CD4-positive, alpha-beta T cell (primary cell): ENCODE measurements around the gene SLC39A9. TPM values are rescaled to one million over a fixed set of nuclear protein-coding genes. Genes with fewer than 3 reads are reported as not detected.

Experiments used
- ATAC-seq: fragments of 200-7000 bp; cut with Tn5 transposase; one replicate; pipeline ENCODE4 v1.10.0; 2022; ENCODE audit warnings: mild to moderate bottlenecking; ENCODE audit not compliant: poor library complexity
- CTCF ChIA-PET: fragments of 350-600 bp; sonication (Branson Sonifier 250); formaldehyde crosslinking; loops from one replicate; lab custom pipeline; 2021; ENCODE audit warnings: antibody characterized with exemption, inconsistent platforms; lab: Charles Lee
- POLR2A ChIA-PET: fragments of 350-600 bp; sonication (Branson Sonifier 250); formaldehyde crosslinking; loops from one replicate; lab custom pipeline; 2021; ENCODE audit warnings: antibody characterized with exemption, inconsistent platforms; lab: Charles Lee
- DNase-seq, 14 experiments: peaks; one replicate each; pipeline ENCODE4 v3.0.0-alpha.2; 2013 to 2020; ENCODE audit warnings: mixed read lengths in 2 of 14
- H3K27ac ChIP-seq, 2 donors: one replicate each; pipeline versions ENCODE4 v1.5.1 to v1.7.0; 2013; ENCODE audit warnings: low read length in 2 of 2, low read depth in 1 of 2, mild to moderate bottlenecking in 1 of 2
- H3K27me3 ChIP-seq, 2 experiments: 1 replicate in 1 of 2; 2 replicates in 1 of 2; pipeline versions ENCODE4 v1.6.1 to v1.7.0; 2013; ENCODE audit warnings: low read length in 2 of 2, control low read depth in 1 of 2, mild to moderate bottlenecking in 1 of 2, moderate library complexity in 1 of 2; ENCODE audit not compliant: insufficient read depth in 2 of 2, control insufficient read depth in 1 of 2
- H3K36me3 ChIP-seq: one replicate; pipeline ENCODE4 v1.6.1; 2013; ENCODE audit warnings: low read length, control low read depth; ENCODE audit not compliant: insufficient read depth
- H3K4me1 ChIP-seq: one replicate; pipeline ENCODE4 v1.6.1; 2013; ENCODE audit warnings: low read length, control low read depth; ENCODE audit not compliant: insufficient read depth
- H3K4me3 ChIP-seq: one replicate; pipeline ENCODE4 v1.5.1; 2013; ENCODE audit warnings: mild to moderate bottlenecking, low read length, moderate library complexity
- H3K9me3 ChIP-seq, 2 experiments: 1 replicate in 1 of 2; 2 replicates in 1 of 2; pipeline versions ENCODE4 v1.6.1 to v1.7.0; 2013; ENCODE audit warnings: low read length in 2 of 2, mild to moderate bottlenecking in 2 of 2, control low read depth in 1 of 2, moderate library complexity in 1 of 2; ENCODE audit not compliant: control insufficient read depth in 1 of 2, insufficient read depth in 1 of 2
- H3K27ac Mint-ChIP-seq: one replicate; pipeline ENCODE4 v1.8.0; 2020; ENCODE audit warnings: mixed read lengths
- H3K27me3 Mint-ChIP-seq: one replicate; pipeline ENCODE4 v1.8.0; 2021; ENCODE audit warnings: mixed read lengths
- H3K36me3 Mint-ChIP-seq: one replicate; pipeline ENCODE4 v1.8.0; 2021; ENCODE audit warnings: low read depth, mixed read lengths
- H3K4me1 Mint-ChIP-seq: one replicate; pipeline ENCODE4 v1.8.0; 2021; ENCODE audit warnings: low read depth, mixed read lengths
- H3K4me3 Mint-ChIP-seq: one replicate; pipeline ENCODE4 v1.8.0; 2020; ENCODE audit warnings: mild to moderate bottlenecking, mixed read lengths
- H3K9me3 Mint-ChIP-seq: one replicate; pipeline ENCODE4 v1.8.0; 2020; ENCODE audit warnings: mixed read lengths
- intact Hi-C, 2 experiments: fragments of 100-400 bp; cut with DNase I in 1 of 2; cut with micrococcal nuclease in 1 of 2; formaldehyde crosslinking; loops; one replicate each; pipeline versions ENCODE4 v1.15.1 to v1.9.0; 2023 to 2025; cut with DNase I, micrococcal nuclease
- total RNA-seq, 174 experiments: library from RNA in 2 of 174; stranded (reverse) in 2 of 174; gene quantifications; one replicate each; pipeline ENCODE4 v1.2.3 and lab custom pipeline; 2021 to 2026
- TF ChIP-seq, protein P1 (sequence below): fragments of 200-600 bp; IDR thresholded peaks from one replicate; pipeline ENCODE4 v1.8.0; 2022; ENCODE audit warnings: antibody characterized with exemption, mild to moderate bottlenecking

SLC39A9 gene
- total RNA-seq, 2 experiments from 2014 or later = 19.5 to 20.5 TPM

DNA sequence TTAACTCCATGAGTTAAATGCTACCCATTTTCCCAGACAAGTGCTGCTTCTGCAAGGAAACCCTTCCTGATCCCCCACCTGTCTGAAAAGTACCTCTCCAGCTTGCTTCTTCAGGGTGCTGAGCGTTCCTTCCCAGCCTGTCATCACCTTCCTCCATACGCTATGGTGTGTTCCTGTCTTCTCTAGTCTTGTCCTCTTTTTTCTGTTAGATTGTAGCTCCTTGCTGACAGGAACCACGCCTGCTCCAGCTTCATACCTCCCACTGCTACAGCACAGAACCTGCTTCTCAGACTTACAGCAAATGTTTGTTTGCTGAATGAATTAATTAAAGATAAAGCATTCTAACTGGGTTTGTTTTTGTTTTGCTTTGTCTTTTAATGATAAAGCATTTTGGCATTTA, 39.5 kb upstream of the SLC39A9 start:
- Mint-ChIP-seq H3K9me3 (no peaks in the 10 kb centered on the region), H3K27me3 (no peaks in the 10 kb centered on the region), H3K4me1 (peaks cover 9% of the 10 kb centered on the region), H3K27ac (no peak overlapping the region), H3K4me3 (no peak overlapping the region), H3K36me3 (no peaks in the 10 kb centered on the region)
- no peak overlapping the region for H3K4me3 ChIP-seq
- ATAC-seq (no peak), DNase-seq (no peak)
- POLR2A ChIA-PET = no interaction called here
- TF ChIP-seq, protein P1, sequence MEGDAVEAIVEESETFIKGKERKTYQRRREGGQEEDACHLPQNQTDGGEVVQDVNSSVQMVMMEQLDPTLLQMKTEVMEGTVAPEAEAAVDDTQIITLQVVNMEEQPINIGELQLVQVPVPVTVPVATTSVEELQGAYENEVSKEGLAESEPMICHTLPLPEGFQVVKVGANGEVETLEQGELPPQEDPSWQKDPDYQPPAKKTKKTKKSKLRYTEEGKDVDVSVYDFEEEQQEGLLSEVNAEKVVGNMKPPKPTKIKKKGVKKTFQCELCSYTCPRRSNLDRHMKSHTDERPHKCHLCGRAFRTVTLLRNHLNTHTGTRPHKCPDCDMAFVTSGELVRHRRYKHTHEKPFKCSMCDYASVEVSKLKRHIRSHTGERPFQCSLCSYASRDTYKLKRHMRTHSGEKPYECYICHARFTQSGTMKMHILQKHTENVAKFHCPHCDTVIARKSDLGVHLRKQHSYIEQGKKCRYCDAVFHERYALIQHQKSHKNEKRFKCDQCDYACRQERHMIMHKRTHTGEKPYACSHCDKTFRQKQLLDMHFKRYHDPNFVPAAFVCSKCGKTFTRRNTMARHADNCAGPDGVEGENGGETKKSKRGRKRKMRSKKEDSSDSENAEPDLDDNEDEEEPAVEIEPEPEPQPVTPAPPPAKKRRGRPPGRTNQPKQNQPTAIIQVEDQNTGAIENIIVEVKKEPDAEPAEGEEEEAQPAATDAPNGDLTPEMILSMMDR = no peak
- no peaks in the 10 kb centered on the region for H3K36me3 ChIP-seq
- no peaks in the 10 kb centered on the region for H3K27me3 ChIP-seq
- CTCF ChIA-PET = no interaction called here
- intact Hi-C loops = no loop called here
- no peak overlapping the region for H3K27ac ChIP-seq
- no peaks in the 10 kb centered on the region for H3K9me3 ChIP-seq
- H3K4me1 ChIP-seq = peaks cover 14% of the 10 kb centered on the region

DNA sequence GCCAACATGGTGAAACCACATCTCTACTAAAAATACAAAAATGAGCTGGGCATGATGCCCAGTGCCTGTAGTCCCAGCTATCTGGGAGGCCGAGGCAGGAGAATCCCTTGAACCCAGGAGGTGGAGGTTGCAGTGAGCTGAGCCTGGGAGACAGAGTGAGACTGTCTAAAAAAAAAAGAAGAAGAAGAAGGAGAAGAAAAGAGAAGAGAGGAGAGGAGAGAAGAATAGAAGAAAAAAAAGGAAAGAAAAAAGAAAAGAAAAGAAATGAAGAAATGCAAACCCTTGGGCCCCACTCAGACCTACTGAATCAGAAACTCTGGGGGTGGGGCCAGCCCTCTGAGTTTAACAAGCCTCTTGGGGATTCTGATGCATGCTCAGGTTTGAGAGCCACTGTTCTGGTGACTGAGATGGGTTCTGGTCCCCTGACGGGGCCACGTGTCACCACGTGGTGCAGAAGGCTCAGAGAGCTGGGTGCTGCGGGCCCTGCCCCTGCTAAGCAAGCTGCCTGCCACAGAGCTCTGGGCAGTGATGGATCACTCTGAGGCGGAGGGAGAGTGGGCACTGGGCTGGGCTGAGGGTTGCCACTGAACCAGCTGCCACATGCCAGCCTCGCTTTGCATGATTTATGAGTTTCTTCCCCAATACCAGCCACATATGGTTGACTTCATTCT, 37.9 kb upstream of the SLC39A9 start:
- no peak overlapping the region for H3K4me3 Mint-ChIP-seq
- intact Hi-C loops = no loop called here
- TF ChIP-seq, protein P1 = no peak
- H3K27me3 ChIP-seq = no peaks in the 10 kb centered on the region
- no peaks in the 10 kb centered on the region for H3K4me1 ChIP-seq
- ATAC-seq (no peak), DNase-seq (no peak)
- ChIA-PET POLR2A (no interaction called here), CTCF (interaction anchor here (0.7 kb wide), 2 partner anchors 144 to 1199 kb away, joined by 3 read pairs; no protein-coding TSS in a partner anchor)
- no peaks in the 10 kb centered on the region for H3K36me3 Mint-ChIP-seq
- H3K27me3 Mint-ChIP-seq = no peaks in the 10 kb centered on the region
- no peak overlapping the region for H3K27ac ChIP-seq
- H3K4me1 Mint-ChIP-seq = no peaks in the 10 kb centered on the region
- no peak overlapping the region for H3K27ac Mint-ChIP-seq
- no peaks in the 10 kb centered on the region for H3K9me3 ChIP-seq
- H3K9me3 Mint-ChIP-seq = no peaks in the 10 kb centered on the region
- no peak overlapping the region for H3K4me3 ChIP-seq
- H3K36me3 ChIP-seq = no peaks in the 10 kb centered on the region

DNA sequence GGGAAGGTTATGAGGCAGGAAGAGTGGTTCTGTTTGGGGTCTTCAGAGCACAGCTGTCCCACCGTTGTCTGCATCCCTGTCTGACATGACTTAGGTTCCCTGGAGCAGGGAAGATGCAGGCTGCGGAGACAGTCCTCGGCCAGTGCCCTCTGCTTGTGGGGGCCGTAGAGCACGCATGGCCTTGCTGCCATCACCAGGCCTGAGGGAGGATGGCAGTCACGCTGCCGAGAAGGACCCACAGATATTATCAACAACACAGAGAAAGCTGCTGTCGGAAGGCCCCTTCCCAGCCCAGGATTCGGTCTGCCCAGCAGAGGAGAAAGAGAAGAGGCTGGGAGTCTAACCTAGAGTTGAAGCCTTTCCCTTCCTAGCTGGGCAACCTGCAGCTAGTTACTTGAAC, 35.4 kb upstream of the SLC39A9 start:
- H3K4me3 Mint-ChIP-seq = no peak overlapping the region
- TF ChIP-seq, protein P1 = no peak
- no peaks in the 10 kb centered on the region for H3K27me3 ChIP-seq
- DNase-seq = no peak
- no peaks in the 10 kb centered on the region for H3K9me3 Mint-ChIP-seq
- H3K27me3 Mint-ChIP-seq = no peaks in the 10 kb centered on the region
- no peak for ATAC-seq
- no peaks in the 10 kb centered on the region for H3K4me1 ChIP-seq
- no peaks in the 10 kb centered on the region for H3K4me1 Mint-ChIP-seq
- intact Hi-C loops = no loop called here
- no peaks in the 10 kb centered on the region for H3K36me3 Mint-ChIP-seq
- H3K36me3 ChIP-seq = no peaks in the 10 kb centered on the region
- no peaks in the 10 kb centered on the region for H3K9me3 ChIP-seq
- ChIA-PET CTCF (no interaction called here), POLR2A (no interaction called here)
- no peak overlapping the region for H3K27ac ChIP-seq
- H3K27ac Mint-ChIP-seq = no peak overlapping the region
- H3K4me3 ChIP-seq = no peak overlapping the region
